HPDE6-E6E7 (cell line): ENCODE data around the gene RAD52.
A peak's percentile ranks its signal among the peaks of the same experiment; 100 is the strongest.

ENCODE experiments used
- DNase-seq: peaks from one replicate; pipeline ENCODE4 v3.0.0; 2011; ENCODE audit warnings: missing footprints; ENCODE audit errors: extremely low spot score

RAD52 gene

GRCh38 chr12:913919-914698 lies 35.4 kb downstream of the RAD52 start:
- peak; percentile 96 for DNase-seq

GRCh38 chr12:912466-913235 lies 36.8 kb downstream of the RAD52 start:
- no peak for DNase-seq

DNA sequence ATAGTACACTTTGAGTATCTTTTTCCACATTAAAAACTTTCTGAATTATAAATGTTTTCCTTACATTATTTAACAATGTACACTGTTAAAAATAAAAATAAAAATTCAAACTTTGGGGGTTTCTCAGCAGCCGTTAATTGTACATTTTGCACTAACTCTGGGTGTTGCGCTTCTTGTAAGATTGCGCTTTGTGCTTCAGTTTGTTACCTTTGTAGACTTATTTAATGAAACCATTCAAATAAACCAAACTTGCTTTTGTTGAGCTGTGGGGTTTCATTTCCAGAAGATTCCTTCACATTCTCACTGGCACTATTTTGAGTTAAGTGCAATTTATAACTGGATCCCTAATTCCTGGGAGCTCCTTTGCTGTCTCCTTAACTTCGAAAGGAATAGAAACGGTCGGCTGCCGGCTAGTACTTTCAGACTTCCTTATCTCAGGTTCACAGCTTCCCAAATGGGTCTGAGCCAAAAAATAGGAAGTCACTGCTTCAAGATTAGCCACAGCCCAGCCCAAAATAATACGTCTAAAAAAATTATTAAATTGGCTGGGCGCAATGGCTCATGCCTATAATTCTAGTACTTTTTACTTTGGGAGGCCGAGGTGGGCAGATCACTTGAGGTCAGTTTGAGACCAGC lies 38.2 kb downstream of the RAD52 start:
- DNase-seq: no peak

GRCh38 chr12:910416-910815 lies 39.1 kb downstream of the RAD52 start:
- no peak for DNase-seq

DNA sequence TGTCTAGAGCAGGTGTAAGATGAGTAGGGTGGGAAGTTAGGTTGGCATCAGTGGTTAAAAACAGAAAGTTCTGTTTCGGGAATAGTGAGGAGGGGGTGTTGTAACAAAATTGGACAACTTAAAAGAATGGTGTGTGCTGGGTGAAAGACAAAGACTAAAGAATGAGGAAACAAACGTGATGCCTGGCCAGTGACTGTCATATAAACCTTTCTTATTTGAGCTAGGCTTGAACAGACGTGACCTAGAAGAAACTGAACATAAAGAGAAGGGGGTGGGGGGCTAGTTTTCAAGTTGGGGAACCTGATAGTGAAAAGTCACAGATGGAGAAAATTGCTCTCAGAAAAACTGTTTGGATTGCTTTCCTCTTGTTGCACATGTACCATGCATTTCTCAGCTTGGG lies 39.6 kb downstream of the RAD52 start:
- DNase-seq: no peak

- DNase-seq: no peak
These were observed 41.9 kb downstream of the RAD52 start for GRCh38 chr12:907413-908185.

- no peak for DNase-seq
These were observed 43.4 kb downstream of the RAD52 start for GRCh38 chr12:906062-906585.

GRCh38 chr12:905261-906031 lies 44.0 kb downstream of the RAD52 start:
- DNase-seq: no peak

GRCh38 chr12:904010-904414 lies 45.5 kb downstream of the RAD52 start:
- DNase-seq: no peak

DNA sequence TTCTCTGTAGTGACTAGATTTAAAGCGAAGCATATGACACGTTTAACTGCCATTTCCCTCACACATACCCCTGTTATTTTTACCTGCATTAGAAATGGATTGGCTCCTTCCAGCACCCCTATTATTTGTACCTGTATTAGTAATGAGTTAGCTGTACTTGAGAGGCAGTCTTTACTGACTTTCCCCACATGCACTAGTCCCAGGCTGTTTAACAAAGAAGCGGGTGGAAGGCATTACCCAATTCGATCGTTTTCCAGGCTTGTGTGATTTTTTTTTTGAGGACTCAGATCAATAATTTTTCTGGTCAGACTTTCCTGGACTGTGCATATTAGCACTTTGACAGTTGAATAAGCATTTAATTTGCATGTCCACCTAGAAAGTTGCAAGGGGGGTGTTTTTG lies 46.4 kb downstream of the RAD52 start:
- no peak for DNase-seq

DNA sequence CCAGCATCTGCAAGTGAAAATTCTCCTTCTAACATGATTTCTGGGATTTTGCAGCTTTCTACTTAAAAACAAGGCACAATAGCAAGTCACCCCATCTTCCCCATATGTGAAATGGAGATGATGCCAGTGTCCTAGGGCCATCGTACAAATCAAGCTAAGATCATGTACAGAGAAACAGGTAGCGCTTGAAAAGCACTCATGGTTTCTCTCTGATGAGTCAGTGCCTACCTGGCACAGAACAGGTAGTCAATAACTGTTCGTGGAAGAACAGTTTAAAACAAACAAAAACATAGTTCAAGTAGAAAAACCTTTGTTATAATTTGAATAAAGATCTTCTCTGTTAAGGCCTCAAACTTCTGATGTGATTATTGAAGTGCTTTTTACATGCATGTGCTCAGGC lies 46.9 kb downstream of the RAD52 start:
- no peak for DNase-seq

- DNase-seq: no peak
These were observed 52.1 kb downstream of the RAD52 start for GRCh38 chr12:897386-897785.

- no peak for DNase-seq
These were observed 53.5 kb downstream of the RAD52 start for GRCh38 chr12:896031-896430.

DNA sequence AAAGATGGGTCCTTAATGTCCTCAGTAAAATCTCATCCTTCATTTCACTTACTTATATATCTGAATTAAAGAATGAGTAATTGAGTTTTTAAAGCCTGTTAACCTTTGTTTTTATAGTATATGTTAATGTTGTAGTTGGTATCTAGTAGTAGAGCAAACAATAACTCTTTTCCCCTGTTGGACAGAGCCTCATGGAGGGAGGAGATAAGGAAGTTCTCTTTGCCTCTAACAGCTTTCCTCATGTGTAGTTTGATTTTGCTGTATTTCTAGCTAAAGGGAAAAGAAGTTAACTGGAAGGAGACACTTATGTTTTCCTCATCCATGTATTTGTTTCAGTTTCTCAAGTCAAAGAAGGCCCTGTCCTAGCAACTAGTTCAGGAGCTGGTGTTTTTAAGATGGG lies 55.3 kb downstream of the RAD52 start:
- no peak for DNase-seq

GRCh38 chr12:886206-886605 lies 63.3 kb downstream of the RAD52 start:
- DNase-seq: no peak

- no peak for DNase-seq
These were observed 63.8 kb downstream of the RAD52 start for GRCh38 chr12:885701-886100.

GRCh38 chr12:884746-885414 lies 64.6 kb downstream of the RAD52 start:
- DNase-seq: no peak

DNA sequence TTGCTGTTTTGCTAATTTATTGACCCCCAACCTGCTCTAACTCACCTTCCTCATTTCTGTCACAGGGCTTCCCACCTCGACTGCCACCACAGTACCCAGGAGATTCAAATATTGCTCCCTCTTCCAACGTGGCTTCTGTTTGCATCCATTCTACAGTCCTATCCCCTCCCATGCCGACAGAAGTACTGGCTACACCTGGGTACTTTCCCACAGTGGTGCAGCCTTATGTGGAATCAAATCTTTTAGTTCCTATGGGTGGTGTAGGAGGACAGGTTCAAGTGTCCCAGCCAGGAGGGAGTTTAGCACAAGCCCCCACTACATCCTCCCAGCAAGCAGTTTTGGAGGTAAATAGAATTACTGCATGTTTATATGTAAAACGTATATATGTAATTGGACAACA lies 68.8 kb downstream of the RAD52 start:
- DNase-seq: no peak

- no peak for DNase-seq
These were observed 69.9 kb downstream of the RAD52 start for GRCh38 chr12:879641-880040.

DNA sequence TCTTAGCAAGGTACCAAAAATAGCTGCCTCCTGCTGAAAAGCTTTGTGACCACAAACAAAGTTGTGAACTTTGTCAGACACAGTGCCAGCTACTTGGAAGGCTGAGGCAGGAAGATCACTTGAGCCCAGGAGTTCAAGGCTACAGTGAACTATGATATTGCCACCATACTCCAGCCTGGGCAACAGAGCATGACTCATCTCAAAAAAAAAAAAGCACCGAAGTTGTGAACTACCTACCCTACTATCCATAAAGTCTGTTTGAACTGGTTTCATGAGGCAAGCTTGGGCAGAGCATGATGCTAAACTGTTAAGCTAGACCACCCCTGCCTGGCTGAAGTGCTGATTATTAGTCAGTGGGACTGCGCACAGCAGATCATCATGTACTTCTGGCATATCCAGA lies 75.5 kb downstream of the RAD52 start:
- DNase-seq: no peak
